Measurements from ENCODE around the gene COMT. TPM values are rescaled to one million over a fixed set of nuclear protein-coding genes. Genes with fewer than 3 reads are reported as not detected.
A peak's percentile ranks its signal among the peaks of the same experiment; 100 is the strongest.

COMT gene
- total and polyA plus RNA-seq, 9 of the 15 experiments (the other 6 are each of a cell fraction or from before 2014, with no cell fraction given) = 12.5 to 351 (median 155) TPM

DNA sequence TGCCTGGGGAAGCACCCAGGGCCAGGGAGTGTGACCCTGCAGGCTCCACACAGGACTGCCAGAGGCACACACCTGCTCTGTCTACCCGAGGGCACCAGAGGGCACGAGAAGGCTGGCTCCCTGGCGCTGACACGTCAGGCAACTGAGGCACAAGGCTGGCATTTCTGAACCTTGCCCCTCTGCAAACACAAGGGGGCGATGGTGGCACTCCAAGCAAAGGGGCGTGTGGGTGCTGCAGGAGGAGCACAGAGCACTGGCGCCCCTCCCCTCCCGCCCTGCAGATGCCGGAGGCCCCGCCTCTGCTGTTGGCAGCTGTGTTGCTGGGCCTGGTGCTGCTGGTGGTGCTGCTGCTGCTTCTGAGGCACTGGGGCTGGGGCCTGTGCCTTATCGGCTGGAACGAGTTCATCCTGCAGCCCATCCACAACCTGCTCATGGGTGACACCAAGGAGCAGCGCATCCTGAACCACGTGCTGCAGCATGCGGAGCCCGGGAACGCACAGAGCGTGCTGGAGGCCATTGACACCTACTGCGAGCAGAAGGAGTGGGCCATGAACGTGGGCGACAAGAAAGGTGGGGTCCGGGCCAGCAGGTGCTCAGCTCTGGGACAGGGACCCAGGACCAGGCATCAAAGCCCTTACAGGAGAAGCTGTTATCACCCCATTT lies 20.8 kb downstream of the COMT start (continued):
- TF ChIP-seq, protein P1, sequence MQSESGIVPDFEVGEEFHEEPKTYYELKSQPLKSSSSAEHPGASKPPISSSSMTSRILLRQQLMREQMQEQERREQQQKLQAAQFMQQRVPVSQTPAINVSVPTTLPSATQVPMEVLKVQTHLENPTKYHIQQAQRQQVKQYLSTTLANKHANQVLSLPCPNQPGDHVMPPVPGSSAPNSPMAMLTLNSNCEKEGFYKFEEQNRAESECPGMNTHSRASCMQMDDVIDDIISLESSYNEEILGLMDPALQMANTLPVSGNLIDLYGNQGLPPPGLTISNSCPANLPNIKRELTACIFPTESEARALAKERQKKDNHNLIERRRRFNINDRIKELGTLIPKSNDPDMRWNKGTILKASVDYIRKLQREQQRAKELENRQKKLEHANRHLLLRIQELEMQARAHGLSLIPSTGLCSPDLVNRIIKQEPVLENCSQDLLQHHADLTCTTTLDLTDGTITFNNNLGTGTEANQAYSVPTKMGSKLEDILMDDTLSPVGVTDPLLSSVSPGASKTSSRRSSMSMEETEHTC (IDR thresholded peaks at IDR 0.05) = 0 out of 2 replicates have a peak, but pooled peaks have one; percentile 8
- no peak for TF ChIP-seq ZNF3 (CRISPR knock-in tag; IDR thresholded peaks at IDR 0.05)
- TF ChIP-seq NR2C2 (CRISPR knock-in tag; IDR thresholded peaks at IDR 0.05) = no peak
- no peak for TF ChIP-seq NR2C2 (tag; IDR thresholded peaks at IDR 0.05)
- TF ChIP-seq, protein P2, sequence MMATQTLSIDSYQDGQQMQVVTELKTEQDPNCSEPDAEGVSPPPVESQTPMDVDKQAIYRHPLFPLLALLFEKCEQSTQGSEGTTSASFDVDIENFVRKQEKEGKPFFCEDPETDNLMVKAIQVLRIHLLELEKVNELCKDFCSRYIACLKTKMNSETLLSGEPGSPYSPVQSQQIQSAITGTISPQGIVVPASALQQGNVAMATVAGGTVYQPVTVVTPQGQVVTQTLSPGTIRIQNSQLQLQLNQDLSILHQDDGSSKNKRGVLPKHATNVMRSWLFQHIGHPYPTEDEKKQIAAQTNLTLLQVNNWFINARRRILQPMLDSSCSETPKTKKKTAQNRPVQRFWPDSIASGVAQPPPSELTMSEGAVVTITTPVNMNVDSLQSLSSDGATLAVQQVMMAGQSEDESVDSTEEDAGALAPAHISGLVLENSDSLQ (IDR thresholded peaks at IDR 0.05) = no peak
- TF ChIP-seq, protein P3, sequence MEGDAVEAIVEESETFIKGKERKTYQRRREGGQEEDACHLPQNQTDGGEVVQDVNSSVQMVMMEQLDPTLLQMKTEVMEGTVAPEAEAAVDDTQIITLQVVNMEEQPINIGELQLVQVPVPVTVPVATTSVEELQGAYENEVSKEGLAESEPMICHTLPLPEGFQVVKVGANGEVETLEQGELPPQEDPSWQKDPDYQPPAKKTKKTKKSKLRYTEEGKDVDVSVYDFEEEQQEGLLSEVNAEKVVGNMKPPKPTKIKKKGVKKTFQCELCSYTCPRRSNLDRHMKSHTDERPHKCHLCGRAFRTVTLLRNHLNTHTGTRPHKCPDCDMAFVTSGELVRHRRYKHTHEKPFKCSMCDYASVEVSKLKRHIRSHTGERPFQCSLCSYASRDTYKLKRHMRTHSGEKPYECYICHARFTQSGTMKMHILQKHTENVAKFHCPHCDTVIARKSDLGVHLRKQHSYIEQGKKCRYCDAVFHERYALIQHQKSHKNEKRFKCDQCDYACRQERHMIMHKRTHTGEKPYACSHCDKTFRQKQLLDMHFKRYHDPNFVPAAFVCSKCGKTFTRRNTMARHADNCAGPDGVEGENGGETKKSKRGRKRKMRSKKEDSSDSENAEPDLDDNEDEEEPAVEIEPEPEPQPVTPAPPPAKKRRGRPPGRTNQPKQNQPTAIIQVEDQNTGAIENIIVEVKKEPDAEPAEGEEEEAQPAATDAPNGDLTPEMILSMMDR (IDR thresholded peaks at IDR 0.05 in 2 of 3, conservative IDR thresholded peaks at IDR 0.05 in 1 of 3; ENCODE audit: insufficient read depth in 2 of 3, low read depth in 1 of 3, low read length in 3 of 3) = peak; percentile 95 to 99 (median 96)
- TF ChIP-seq, protein P4, sequence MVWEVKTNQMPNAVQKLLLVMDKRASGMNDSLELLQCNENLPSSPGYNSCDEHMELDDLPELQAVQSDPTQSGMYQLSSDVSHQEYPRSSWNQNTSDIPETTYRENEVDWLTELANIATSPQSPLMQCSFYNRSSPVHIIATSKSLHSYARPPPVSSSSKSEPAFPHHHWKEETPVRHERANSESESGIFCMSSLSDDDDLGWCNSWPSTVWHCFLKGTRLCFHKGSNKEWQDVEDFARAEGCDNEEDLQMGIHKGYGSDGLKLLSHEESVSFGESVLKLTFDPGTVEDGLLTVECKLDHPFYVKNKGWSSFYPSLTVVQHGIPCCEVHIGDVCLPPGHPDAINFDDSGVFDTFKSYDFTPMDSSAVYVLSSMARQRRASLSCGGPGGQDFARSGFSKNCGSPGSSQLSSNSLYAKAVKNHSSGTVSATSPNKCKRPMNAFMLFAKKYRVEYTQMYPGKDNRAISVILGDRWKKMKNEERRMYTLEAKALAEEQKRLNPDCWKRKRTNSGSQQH (CRISPR knock-in tag; IDR thresholded peaks at IDR 0.05) = peak; percentile 44; the same call in 1 of the 2 replicates
- TF ChIP-seq ZNF174 (CRISPR knock-in tag; IDR thresholded peaks at IDR 0.05) = no peak
- no peak for TF ChIP-seq GTF2A2 (tag; IDR thresholded peaks at IDR 0.05)
- TF ChIP-seq THRAP3 (IDR thresholded peaks at IDR 0.05; ENCODE audit: borderline replicate concordance) = peak; percentile 45; the same call in 1 of the 2 replicates
- TF ChIP-seq SREBF1 (IDR thresholded peaks at IDR 0.05; ENCODE audit: borderline replicate concordance, low read depth, low read length) = no peak; the same call in 1 of the 2 replicates
- no peak for TF ChIP-seq GATAD2A (IDR thresholded peaks at IDR 0.05)
- TF ChIP-seq, protein P5, sequence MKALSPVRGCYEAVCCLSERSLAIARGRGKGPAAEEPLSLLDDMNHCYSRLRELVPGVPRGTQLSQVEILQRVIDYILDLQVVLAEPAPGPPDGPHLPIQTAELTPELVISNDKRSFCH (CRISPR knock-in tag; IDR thresholded peaks at IDR 0.05) = no peak
- TF ChIP-seq, protein P5 (tag; IDR thresholded peaks at IDR 0.05) = 0 out of 2 replicates have a peak, but pooled peaks have one; percentile 11
- no peak for TF ChIP-seq NELFE (IDR thresholded peaks at IDR 0.05; ENCODE audit: insufficient read depth, insufficient read length)
- TF ChIP-seq ZKSCAN1 (IDR thresholded peaks at IDR 0.05; ENCODE audit: low read depth, low read length) = 0 out of 2 replicates have a peak, but pooled peaks have one; percentile 12
- no peak for TF ChIP-seq TCF3 (CRISPR knock-in tag; IDR thresholded peaks at IDR 0.05)
- TF ChIP-seq MAFK (IDR thresholded peaks at IDR 0.05; ENCODE audit: low read length) = no peak; the same call in 1 of the 2 replicates
- no peak for TF ChIP-seq ZNF431 (CRISPR knock-in tag; IDR thresholded peaks at IDR 0.05)
- TF ChIP-seq BHLHE40 (IDR thresholded peaks at IDR 0.05; ENCODE audit: low read length) = peak; percentile 3; the same call in 1 of the 2 replicates
